Measurements from ENCODE around the gene HMCES.

Gene HMCES

DNA sequence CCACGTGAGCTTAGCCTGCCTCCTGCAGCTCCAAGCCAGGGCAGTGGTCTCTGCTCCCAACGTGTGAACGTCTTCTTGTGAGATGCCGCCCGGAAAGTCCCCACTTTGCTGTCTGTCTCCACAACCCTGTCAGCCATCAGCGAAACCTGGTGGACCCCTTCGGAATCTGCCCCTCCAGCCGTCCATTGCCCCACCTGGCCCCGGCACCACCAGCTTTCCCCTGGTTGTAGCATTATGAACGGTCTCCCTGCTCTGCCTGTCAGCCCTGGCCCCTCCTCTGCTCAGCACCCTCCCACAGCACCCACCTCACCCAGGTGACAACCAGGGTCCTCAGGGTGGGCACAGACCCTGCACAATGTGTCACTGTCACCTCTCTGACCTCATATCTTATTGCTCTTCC lies 71.1 kb downstream of the HMCES start:
- no peak for DNase-seq

- no peak for DNase-seq
These were observed 73.4 kb downstream of the HMCES start for GRCh38 chr3:129352045-129352444.

DNA sequence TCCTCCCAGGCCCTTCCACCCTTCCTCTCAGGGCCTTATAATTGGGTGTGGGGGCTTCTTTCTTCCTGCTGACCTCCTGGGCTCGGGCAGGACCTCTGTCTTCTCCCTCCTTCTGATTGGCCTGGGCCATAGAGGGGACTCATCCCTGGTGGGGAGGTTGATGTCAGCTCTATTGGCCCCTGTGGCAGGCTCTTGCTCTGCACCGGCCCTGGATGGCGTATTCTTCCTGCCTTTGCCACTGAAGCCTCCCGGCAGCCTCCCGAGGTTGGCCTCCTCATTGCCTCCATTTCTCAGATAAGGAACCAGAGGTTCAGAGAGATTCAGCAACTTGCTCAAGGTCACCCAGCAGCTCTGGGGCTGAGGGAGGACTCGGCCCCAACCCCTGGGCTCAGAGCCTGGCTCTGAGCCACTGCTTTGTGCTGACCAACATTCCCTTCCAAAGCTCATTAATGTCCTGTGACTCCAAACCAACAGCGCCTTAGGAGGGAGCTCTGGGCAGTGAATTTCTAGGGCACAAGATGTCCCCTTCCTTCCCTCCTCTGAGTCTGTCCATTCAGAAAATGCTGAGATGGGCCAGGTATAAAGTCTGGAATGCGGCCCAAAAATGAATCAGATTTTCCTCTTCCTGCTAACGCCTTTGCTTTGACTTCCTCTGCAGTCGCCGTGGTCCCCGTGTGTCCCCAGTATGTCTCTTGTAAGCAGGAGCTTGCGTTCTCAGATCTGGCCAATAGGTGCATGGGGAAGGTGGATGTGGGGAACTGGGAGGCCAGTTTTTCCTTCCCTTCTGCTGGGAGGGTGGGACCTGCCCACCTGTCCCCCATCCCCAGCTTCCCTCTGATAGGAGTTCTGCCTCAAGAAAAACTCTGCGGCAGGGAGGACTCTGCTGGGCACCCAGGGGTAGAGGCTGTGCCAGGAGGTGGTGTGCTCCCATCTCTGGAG lies 74.2 kb downstream of the HMCES start:
- DNase-seq, result no peak

GRCh38 chr3:129353589-129353941 lies 74.9 kb downstream of the HMCES start:
- DNase-seq, result no peak

All from NCI-H345 (cell line).